Measurements from ENCODE around the gene NUP85.

NUP85 gene

GRCh38 chr17:75269844-75270217 lies 64.4 kb downstream of the NUP85 start:
- no peak for DNase-seq
- TF ChIP-seq CTCF (IDR thresholded peaks at IDR 0.05; ENCODE audit: low read depth, low read length), result no peak
- Histone ChIP-seq H3K27ac (peak overlapping the region; percentile 81), H3K4me3 (ENCODE audit: low read depth, low read length) (peak overlapping the region; percentile 94), H3K9me3 (ENCODE audit: severe bottlenecking) (no peaks in the 10 kb centered on the region), H3K36me3 (peaks cover 51% of the 10 kb centered on the region), H3K27me3 (ENCODE audit: insufficient read depth, low read depth, severe bottlenecking) (no peaks in the 10 kb centered on the region)

GRCh38 chr17:75270218-75270965 lies 64.9 kb downstream of the NUP85 start:
- peak; percentile 84 for TF ChIP-seq CTCF (IDR thresholded peaks at IDR 0.05; ENCODE audit: low read depth, low read length)
- peak; percentile 93 for DNase-seq
- Histone ChIP-seq H3K9me3 (ENCODE audit: severe bottlenecking) (no peaks in the 10 kb centered on the region), H3K27ac (peak overlapping the region; percentile 81), H3K27me3 (ENCODE audit: insufficient read depth, low read depth, severe bottlenecking) (no peaks in the 10 kb centered on the region), H3K36me3 (peaks cover 50% of the 10 kb centered on the region), H3K4me3 (ENCODE audit: low read depth, low read length) (peak overlapping the region; percentile 94)

DNA sequence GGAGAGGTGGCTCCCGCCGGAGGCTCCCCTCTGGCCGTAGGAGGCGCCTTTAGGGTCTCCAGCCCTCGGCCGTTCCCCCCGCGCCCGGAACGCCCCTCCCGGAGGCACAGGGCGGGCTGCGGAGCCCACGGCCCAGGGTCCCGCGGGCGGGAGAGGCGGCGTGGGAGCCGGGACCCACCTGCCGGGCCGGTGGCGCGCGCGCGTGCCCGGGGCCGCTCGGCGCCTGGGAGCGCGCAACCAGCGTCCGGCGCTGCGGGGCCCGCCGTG lies 65.4 kb downstream of the NUP85 start, which contains the start of gene MIF4GD:
Gene MIF4GD (minus strand): TSS at position 266 of the 267 bp plus-strand sequence. CDS start 1,036 bp downstream, outside the sequence.
- Histone ChIP-seq H3K27me3 (ENCODE audit: insufficient read depth, low read depth, severe bottlenecking) (no peaks in the 10 kb centered on the region), H3K27ac (peak within 1 kb of the TSS; percentile 81), H3K36me3 (peaks cover 50% of the 10 kb centered on the region), H3K4me3 (ENCODE audit: low read depth, low read length) (peak within 1 kb of the TSS; percentile 94), H3K9me3 (ENCODE audit: severe bottlenecking) (no peaks in the 10 kb centered on the region)
- no peak for TF ChIP-seq CTCF (IDR thresholded peaks at IDR 0.05; ENCODE audit: low read depth, low read length)
- DNase-seq, result peak; percentile 80

DNA sequence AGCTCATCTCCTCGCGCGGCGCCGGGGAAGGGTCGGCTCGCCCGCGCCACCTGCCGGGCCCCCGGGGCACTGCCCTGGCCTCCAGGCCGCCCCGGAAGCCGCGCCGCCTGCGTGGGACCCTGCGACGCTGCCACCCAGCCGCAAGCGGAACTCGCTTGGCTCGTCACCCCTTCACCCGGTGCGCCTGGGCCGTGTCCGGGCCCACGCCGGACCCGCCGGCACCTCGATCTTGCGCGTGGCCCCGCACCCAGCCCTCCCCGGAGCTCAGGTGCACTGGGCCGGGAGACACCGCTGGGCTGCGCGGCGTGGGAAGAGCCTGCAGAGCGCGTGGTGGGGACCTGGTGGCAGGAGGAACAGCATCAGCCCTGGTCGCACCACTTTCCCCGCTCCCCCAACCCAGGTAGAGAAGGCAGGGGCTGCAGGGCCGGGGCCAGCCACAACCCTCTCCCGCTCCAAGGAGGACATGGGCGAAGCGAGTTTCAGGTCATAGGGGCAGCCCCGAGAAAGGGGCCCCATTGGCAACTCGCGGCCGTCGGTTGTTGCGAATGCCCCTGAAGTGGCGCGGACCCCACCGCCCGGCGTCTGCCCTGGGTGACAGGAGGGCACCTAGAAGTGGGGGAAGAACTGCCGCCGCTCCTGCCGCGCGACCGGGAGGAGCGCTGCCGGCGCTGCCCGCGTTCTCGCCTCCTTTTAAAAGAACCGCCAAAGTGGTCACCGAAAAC lies 65.9 kb downstream of the NUP85 start:
- DNase-seq, result peak; percentile 64
- Histone ChIP-seq H3K27ac (peak overlapping the region; percentile 65), H3K36me3 (peaks cover 50% of the 10 kb centered on the region), H3K27me3 (ENCODE audit: insufficient read depth, low read depth, severe bottlenecking) (no peaks in the 10 kb centered on the region), H3K9me3 (ENCODE audit: severe bottlenecking) (no peaks in the 10 kb centered on the region), H3K4me3 (ENCODE audit: low read depth, low read length) (peak overlapping the region; percentile 81)
- peak; percentile 88 for TF ChIP-seq CTCF (IDR thresholded peaks at IDR 0.05; ENCODE audit: low read depth, low read length)

- peaks cover 47% of the 10 kb centered on the region for H3K36me3 ChIP-seq
- no peaks in the 10 kb centered on the region for H3K9me3 ChIP-seq (ENCODE audit: severe bottlenecking)
- peak; percentile 23 for DNase-seq
- no peak overlapping the region for H3K27ac ChIP-seq
- TF ChIP-seq CTCF (IDR thresholded peaks at IDR 0.05; ENCODE audit: low read depth, low read length), result 0 out of 2 replicates have a peak, but pooled peaks have one; percentile 3
- peak overlapping the region; percentile 81 for H3K4me3 ChIP-seq (ENCODE audit: low read depth, low read length)
- H3K27me3 ChIP-seq (ENCODE audit: insufficient read depth, low read depth, severe bottlenecking), result no peaks in the 10 kb centered on the region
Measured at GRCh38 chr17:75271955-75272847, 66.7 kb downstream of the NUP85 start.

All from WERI-Rb-1 (cell line).